ENCODE data around the gene NDUFS7.

DNA sequence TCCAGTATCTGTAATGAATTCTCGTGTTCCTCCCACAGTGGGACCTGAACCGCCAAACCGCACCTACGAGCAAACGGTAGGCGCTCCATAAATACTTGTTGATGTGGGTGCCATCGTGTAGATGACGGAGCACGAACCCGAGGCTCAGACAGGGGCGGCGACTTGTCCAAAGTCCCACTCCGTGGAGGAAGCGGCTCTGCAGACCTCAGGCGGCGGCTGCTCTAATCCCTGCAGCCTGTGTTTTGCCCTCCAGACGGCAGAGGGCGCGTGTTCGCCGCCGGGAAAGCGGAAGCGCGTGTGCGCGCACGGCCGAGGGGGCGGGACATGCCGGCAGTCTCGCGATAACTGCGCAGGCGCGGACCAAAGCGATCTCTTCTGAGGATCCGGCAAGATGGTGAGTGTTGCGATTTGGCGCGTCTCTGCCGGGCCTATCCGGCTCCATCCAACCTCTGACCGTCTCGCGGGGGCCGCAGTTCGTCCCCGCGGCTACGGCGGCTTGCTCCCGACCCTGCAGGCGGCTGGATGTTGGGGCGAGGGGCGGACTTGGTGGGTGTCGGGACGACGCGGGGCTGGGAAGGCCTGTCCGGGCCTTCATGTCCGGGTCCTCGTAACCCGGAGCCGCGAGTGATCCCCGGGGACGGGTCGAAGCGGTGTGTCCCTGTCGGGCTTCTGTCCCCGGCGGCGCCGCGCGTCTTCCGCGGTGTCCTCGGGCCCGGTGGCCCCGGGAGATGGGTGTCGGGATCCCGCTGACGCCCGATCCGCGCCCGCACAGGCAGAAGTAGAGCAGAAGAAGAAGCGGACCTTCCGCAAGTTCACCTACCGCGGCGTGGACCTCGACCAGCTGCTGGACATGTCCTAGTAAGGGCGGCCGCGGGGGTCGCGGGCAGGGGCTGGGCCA is 54.6 kb downstream of the NDUFS7 start, which contains the start of gene RPS15:
- TF ChIP-seq, protein P1, sequence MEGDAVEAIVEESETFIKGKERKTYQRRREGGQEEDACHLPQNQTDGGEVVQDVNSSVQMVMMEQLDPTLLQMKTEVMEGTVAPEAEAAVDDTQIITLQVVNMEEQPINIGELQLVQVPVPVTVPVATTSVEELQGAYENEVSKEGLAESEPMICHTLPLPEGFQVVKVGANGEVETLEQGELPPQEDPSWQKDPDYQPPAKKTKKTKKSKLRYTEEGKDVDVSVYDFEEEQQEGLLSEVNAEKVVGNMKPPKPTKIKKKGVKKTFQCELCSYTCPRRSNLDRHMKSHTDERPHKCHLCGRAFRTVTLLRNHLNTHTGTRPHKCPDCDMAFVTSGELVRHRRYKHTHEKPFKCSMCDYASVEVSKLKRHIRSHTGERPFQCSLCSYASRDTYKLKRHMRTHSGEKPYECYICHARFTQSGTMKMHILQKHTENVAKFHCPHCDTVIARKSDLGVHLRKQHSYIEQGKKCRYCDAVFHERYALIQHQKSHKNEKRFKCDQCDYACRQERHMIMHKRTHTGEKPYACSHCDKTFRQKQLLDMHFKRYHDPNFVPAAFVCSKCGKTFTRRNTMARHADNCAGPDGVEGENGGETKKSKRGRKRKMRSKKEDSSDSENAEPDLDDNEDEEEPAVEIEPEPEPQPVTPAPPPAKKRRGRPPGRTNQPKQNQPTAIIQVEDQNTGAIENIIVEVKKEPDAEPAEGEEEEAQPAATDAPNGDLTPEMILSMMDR (conservative IDR thresholded peaks at IDR 0.05), result peak; percentile 99
- peak; percentile 98 for TF ChIP-seq ZFX (IDR thresholded peaks at IDR 0.05)
